H1 (cell line): ENCODE measurements around the gene SNAP29. TPM values are rescaled to one million over a fixed set of nuclear protein-coding genes. Genes with fewer than 3 reads are reported as not detected.

Experiments
- CTCF ChIA-PET: fragments of 300-600 bp; sonication (Branson Sonifier 250); formaldehyde crosslinking; loops from one replicate; lab custom pipeline; 2021; ENCODE audit not compliant: partially characterized antibody; lab: Charles Lee
- POLR2A ChIA-PET: fragments of 300-600 bp; sonication (Branson Sonifier 250); formaldehyde crosslinking; loops from one replicate; lab custom pipeline; 2021; ENCODE audit warnings: inconsistent platforms; ENCODE audit not compliant: partially characterized antibody; lab: Charles Lee
- DNase-seq, 2 experiments: peaks; one replicate each; pipeline versions ENCODE4 v3.0.0 to v3.0.0-alpha.2; 2010 to 2022; ENCODE audit warnings: low spot score in 2 of 2, low read depth in 1 of 2, mixed read lengths in 1 of 2
- FAIRE-seq: peaks from 2 replicates; lab custom pipeline; 2011; peaks lifted over from hg19 to GRCh38; lab: Jason Lieb, UNC
- H2AFZ ChIP-seq: 2 replicates; pipeline ENCODE4 v1.8.1; 2012; ENCODE audit warnings: low read length, inconsistent platforms
- H2AK5ac ChIP-seq: 2 replicates; pipeline ENCODE4 v1.6.1; 2013; ENCODE audit warnings: low read depth, low read length
- H2BK120ac ChIP-seq: replicated peaks from 2 replicates; pipeline ENCODE3; 2013; ENCODE audit warnings: low read depth, low read length, inconsistent platforms
- H2BK12ac ChIP-seq: 2 replicates; pipeline ENCODE4 v1.6.1; 2013; ENCODE audit warnings: low read depth, low read length
- H2BK15ac ChIP-seq: 2 replicates; pipeline ENCODE4 v1.6.1; 2013; ENCODE audit warnings: low read length
- H2BK20ac ChIP-seq: 2 replicates; pipeline ENCODE4 v1.6.1; 2013; ENCODE audit warnings: low read length
- H2BK5ac ChIP-seq: 2 replicates; pipeline ENCODE4 v1.6.1; 2013; ENCODE audit warnings: low read depth, low read length
- H3K14ac ChIP-seq: 2 replicates; pipeline ENCODE4 v1.6.1; 2013; ENCODE audit warnings: inconsistent platforms; ENCODE audit not compliant: insufficient read length
- H3K18ac ChIP-seq: 2 replicates; pipeline ENCODE4 v1.6.1; 2013; ENCODE audit warnings: low read length; ENCODE audit errors: extremely low read depth
- H3K23ac ChIP-seq: 2 replicates; pipeline ENCODE4 v1.6.1; 2013; ENCODE audit warnings: inconsistent platforms; ENCODE audit not compliant: insufficient read length
- H3K23me2 ChIP-seq: 2 replicates; pipeline ENCODE4 v1.6.1; 2013; ENCODE audit warnings: low read depth, low read length
- H3K27ac ChIP-seq: 2 replicates; pipeline ENCODE4 v1.6.1; 2011; ENCODE audit warnings: low read depth, low read length, inconsistent platforms
- H3K27me3 ChIP-seq, 4 experiments: replicated peaks in 1 of 4; 1 replicate in 1 of 4; 2 replicates in 3 of 4; pipeline versions ENCODE4 v1.6.1 to v1.8.1; 2011 to 2013; ENCODE audit warnings: low read length in 3 of 4, mild to moderate bottlenecking in 3 of 4, inconsistent platforms in 2 of 4, mixed read lengths in 2 of 4, moderate library complexity in 1 of 4; ENCODE audit not compliant: control insufficient read depth in 3 of 4, insufficient read depth in 3 of 4; ENCODE audit errors: extremely low read depth in 1 of 4
- H3K36me3 ChIP-seq, 4 experiments: 2 replicates each; pipeline versions ENCODE4 v1.6.1 to v1.8.1; 2011 to 2013; ENCODE audit warnings: mild to moderate bottlenecking in 4 of 4, low read length in 3 of 4, moderate library complexity in 2 of 4, control low read depth in 1 of 4, inconsistent platforms in 1 of 4; ENCODE audit not compliant: insufficient read depth in 4 of 4, control insufficient read depth in 2 of 4
- H3K4ac ChIP-seq: replicated peaks from 2 replicates; pipeline ENCODE3; 2013; ENCODE audit warnings: low read length, low read depth, mixed read lengths, inconsistent platforms; ENCODE audit not compliant: insufficient read length
- H3K4me1 ChIP-seq, 4 experiments: replicated peaks in 1 of 4; 1 replicate in 1 of 4; 2 replicates in 3 of 4; pipeline versions ENCODE4 v1.6.1 to v1.8.1; 2011 to 2013; ENCODE audit warnings: low read length in 3 of 4, inconsistent platforms in 2 of 4, mixed read lengths in 1 of 4; ENCODE audit not compliant: insufficient read depth in 4 of 4, control insufficient read depth in 3 of 4
- H3K4me2 ChIP-seq, 2 experiments: 2 replicates each; pipeline versions ENCODE4 v1.6.1 to v1.8.1; 2011 to 2013; ENCODE audit warnings: low read depth in 2 of 2, low read length in 2 of 2, control low read depth in 1 of 2, inconsistent platforms in 1 of 2, mild to moderate bottlenecking in 1 of 2; ENCODE audit not compliant: insufficient read depth in 1 of 2
- H3K4me3 ChIP-seq, 4 experiments: fragments of 200-600, 300-600 bp in 1 of 4; sonication (generic), shearing (Covaris generic), sonication (Bioruptor Twin) in 1 of 4; 2 replicates each; pipeline versions ENCODE4 v1.5.1 to v1.8.1; 2011 to 2016; ENCODE audit warnings: low read length in 4 of 4, low read depth in 3 of 4, control low read depth in 2 of 4, inconsistent platforms in 2 of 4, mild to moderate bottlenecking in 2 of 4, mixed read lengths in 1 of 4, moderate library complexity in 1 of 4; ENCODE audit not compliant: insufficient read depth in 2 of 4; ENCODE audit errors: extremely low read depth in 1 of 4
- H3K56ac ChIP-seq: replicated peaks from 2 replicates; pipeline ENCODE3; 2013; ENCODE audit warnings: low read depth, mild to moderate bottlenecking, mixed read lengths, low read length, inconsistent platforms; ENCODE audit not compliant: insufficient read length
- H3K79me1 ChIP-seq: 2 replicates; pipeline ENCODE4 v1.6.1; 2013; ENCODE audit warnings: low read depth, low read length, control low read depth
- H3K79me2 ChIP-seq, 2 experiments: 2 replicates each; pipeline versions ENCODE4 v1.6.1 to v1.8.1; 2012 to 2013; ENCODE audit warnings: low read length in 2 of 2, mild to moderate bottlenecking in 2 of 2, inconsistent platforms in 1 of 2; ENCODE audit not compliant: insufficient read depth in 2 of 2, control insufficient read depth in 1 of 2
- H3K9ac ChIP-seq, 4 experiments: replicated peaks in 1 of 4; 1 replicate in 1 of 4; 2 replicates in 3 of 4; pipeline versions ENCODE4 v1.6.1 to v1.8.1; 2011 to 2013; ENCODE audit warnings: low read depth in 3 of 4, low read length in 3 of 4, control low read depth in 2 of 4, mild to moderate bottlenecking in 2 of 4, moderate library complexity in 2 of 4, inconsistent platforms in 1 of 4; ENCODE audit errors: extremely low read depth in 1 of 4
- H3K9me3 ChIP-seq, 2 experiments: 2 replicates each; pipeline versions ENCODE4 v1.6.1 to v1.8.1; 2012 to 2013; ENCODE audit warnings: mild to moderate bottlenecking in 2 of 2, moderate library complexity in 2 of 2, control low read depth in 1 of 2, inconsistent platforms in 1 of 2, low read depth in 1 of 2, low read length in 1 of 2, mixed read lengths in 1 of 2; ENCODE audit not compliant: insufficient read depth in 2 of 2
- H4K20me1 ChIP-seq, 2 experiments: replicated peaks in 1 of 2; 2 replicates each; pipeline versions ENCODE3 to v1.8.1; 2011 to 2013; ENCODE audit warnings: inconsistent platforms in 2 of 2, low read length in 2 of 2, mild to moderate bottlenecking in 1 of 2; ENCODE audit not compliant: insufficient read depth in 2 of 2, control insufficient read depth in 1 of 2
- H4K5ac ChIP-seq: 2 replicates; pipeline ENCODE4 v1.6.1; 2013; ENCODE audit warnings: low read length, low read depth, mixed read lengths, inconsistent platforms; ENCODE audit not compliant: insufficient read length
- H4K8ac ChIP-seq: 2 replicates; pipeline ENCODE4 v1.8.0; 2013; ENCODE audit warnings: mild to moderate bottlenecking, moderate library complexity, low read length, inconsistent platforms; ENCODE audit not compliant: insufficient read depth; ENCODE audit errors: extremely low read depth
- H4K91ac ChIP-seq: replicated peaks from 2 replicates; pipeline ENCODE3; 2013; ENCODE audit warnings: low read length, mixed read lengths, inconsistent platforms; ENCODE audit not compliant: insufficient read length
- CEBPB ChIP-seq: IDR thresholded peaks from 2 replicates; pipeline ENCODE4 v1.6.1; 2012; ENCODE audit warnings: low read depth, low read length
- HDAC6 ChIP-seq: IDR thresholded peaks from one replicate; pipeline ENCODE4 v1.7.1; 2012; ENCODE audit warnings: low read depth, mild to moderate bottlenecking, inconsistent platforms, low read length, moderate library complexity
- KDM5A ChIP-seq: fragments of 200-600 bp; IDR thresholded peaks from 2 replicates; pipeline ENCODE4 v1.7.1; 2012; ENCODE audit warnings: mild to moderate bottlenecking, low read length, inconsistent platforms, mixed read lengths
- POU5F1 ChIP-seq: IDR thresholded peaks from 2 replicates; pipeline ENCODE4 v1.6.1; 2011; ENCODE audit warnings: low read depth, mild to moderate bottlenecking, low read length, moderate library complexity
- RFX5 ChIP-seq: IDR thresholded peaks from 2 replicates; pipeline ENCODE4 v1.6.1; 2011; ENCODE audit warnings: low read depth, low read length, improper control_type of control experiment, borderline replicate concordance
- SRF ChIP-seq: IDR thresholded peaks from 2 replicates; pipeline ENCODE4 v1.6.1; 2011; ENCODE audit warnings: mild to moderate bottlenecking, low read depth, low read length, moderate library complexity
- YY1 ChIP-seq: IDR thresholded peaks from 2 replicates; pipeline ENCODE4 v1.6.1; 2011; ENCODE audit warnings: low read depth, mild to moderate bottlenecking, low read length
- ZNF274 ChIP-seq: IDR thresholded peaks from 2 replicates; pipeline ENCODE4 v1.7.0; 2012; ENCODE audit warnings: low read length, borderline replicate concordance; ENCODE audit errors: extremely low read depth
- WGBS, 2 experiments: shearing (Covaris generic) in 1 of 2; methylation state at CpG; one replicate each; pipeline versions ENCODE4 v1.1.6 to v1.1.7; 2013 to 2015; ENCODE audit warnings: low lambda C conversion rate in 2 of 2, mixed read lengths in 2 of 2, inconsistent platforms in 1 of 2, low coverage in 1 of 2, missing lambda C conversion rate in 1 of 2; ENCODE audit not compliant: insufficient replicate concordance in 2 of 2, insufficient coverage in 1 of 2, insufficient read length in 1 of 2; ENCODE audit errors: extremely low coverage in 1 of 2, missing lambda C conversion rate in 1 of 2; 5-methylcytosine and 5-hydroxymethylcytosine counted together
- polyA plus RNA-seq, 7 experiments: library from polyadenylated mRNA; depleted of rRNA in 3 of 7; stranded (reverse) in 5 of 7; unstranded in 2 of 7; fragments of >200 nt in 5 of 7; fragments of 200-250 nt in 2 of 7; gene quantifications; 1 replicate in 5 of 7; 2 replicates in 1 of 7; 4 replicates in 1 of 7; pipeline versions ENCODE4 v1.2.1 to v1.2.3, GENCODE V29; 2011 to 2013; ENCODE audit warnings: missing spikeins in 2 of 7, mixed read lengths in 2 of 7
- total RNA-seq: library from RNA; stranded (reverse); fragmentation: NEBNext Ultra II Directional; extraction: Animal tissue kit (Norgen Biotek cat#: 25700); gene quantifications from 2 replicates; pipeline ENCODE4 v1.2.1, GENCODE V29; 2021

The SNAP29 gene
- total and polyA plus RNA-seq, 2 of the 8 experiments (the other 6 are each of a cell fraction or from before 2014, with no cell fraction given): 11.8 to 15.0 TPM

GRCh38 chr22:20881869-20882815, 23.3 kb downstream of the SNAP29 start:
- CTCF ChIA-PET: interaction anchor here (1.3 to 2.6 kb wide), 2 partner anchors 16 to 78 kb away, joined by 3 to 7 read pairs; no protein-coding TSS in a partner anchor
- TF ChIP-seq RFX5 (no peak), POU5F1 (no peak), YY1 (no peak), HDAC6 (no peak), SRF (no peak), KDM5A (no peak), ZNF274 (no peak), CEBPB (no peak)
- H2BK20ac ChIP-seq: no peak overlapping the region
- no peak overlapping the region for H2BK15ac ChIP-seq
- no peak overlapping the region for H3K23ac ChIP-seq
- POLR2A ChIA-PET: no interaction called here
- H2AFZ ChIP-seq: no peak overlapping the region
- no peak overlapping the region for H3K27ac ChIP-seq
- H3K36me3 ChIP-seq: peaks cover 0 to 6% (median 1%) of the 10 kb centered on the region in 4 experiments; a peak in 3 of 8 replicates
- no peak overlapping the region for H3K9ac ChIP-seq
- H3K4ac ChIP-seq: no peak overlapping the region
- no peaks in the 10 kb centered on the region for H3K9me3 ChIP-seq
- H3K79me2 ChIP-seq: no peaks in the 10 kb centered on the region
- no peaks in the 10 kb centered on the region for H3K79me1 ChIP-seq
- no peak overlapping the region for H3K18ac ChIP-seq
- no peak overlapping the region for H2BK120ac ChIP-seq
- no peak overlapping the region for H3K14ac ChIP-seq
- H3K56ac ChIP-seq: no peak overlapping the region
- H3K4me3 ChIP-seq: no peak overlapping the region
- peaks cover 0 to 2% (median 0%) of the 10 kb centered on the region in 4 experiments; a peak in 1 of 7 replicates for H3K4me1 ChIP-seq
- no peak overlapping the region for H2BK12ac ChIP-seq
- H4K20me1 ChIP-seq: no peaks in the 10 kb centered on the region
- no peak overlapping the region for H4K91ac ChIP-seq
- H4K8ac ChIP-seq: no peak overlapping the region
- 88% methylated on average over 9 of the region's 9 CpGs; no CpG with 5 or more reads in 1 of the 2 experiments for WGBS, 2 experiments
- H2BK5ac ChIP-seq: no peak overlapping the region
- DNase-seq: no peak
- H4K5ac ChIP-seq: no peak overlapping the region
- no peak overlapping the region for H2AK5ac ChIP-seq
- H3K23me2 ChIP-seq: peaks cover 1% of the 10 kb centered on the region; the same call in 1 of the 2 replicates
- FAIRE-seq: no peak
- H3K4me2 ChIP-seq: no peak overlapping the region
- H3K27me3 ChIP-seq: no peaks in the 10 kb centered on the region
